GM13976 (cell line): ENCODE measurements around the gene ENC1.

Experiments
- DNase-seq: peaks from one replicate; pipeline ENCODE4 v3.0.0; 2012; ENCODE audit warnings: low spot score
- in situ Hi-C: fragments of 300-500 bp; cut with MboI; formaldehyde crosslinking; loops from one replicate; pipeline ENCODE4 v1.12.0; 2022; ENCODE audit warnings: low sequenced_read_pairs, mixed read lengths, inconsistent platforms; ENCODE audit not compliant: unreplicated experiment
- TF ChIP-seq, protein P1 (sequence below): IDR thresholded peaks from 2 replicates; pipeline ENCODE4 v1.5.1; 2012; ENCODE audit warnings: borderline replicate concordance, mild to moderate bottlenecking; ENCODE audit not compliant: insufficient read depth; ENCODE audit errors: extremely low read depth, missing control alignments, control extremely low read depth

Gene ENC1

DNA sequence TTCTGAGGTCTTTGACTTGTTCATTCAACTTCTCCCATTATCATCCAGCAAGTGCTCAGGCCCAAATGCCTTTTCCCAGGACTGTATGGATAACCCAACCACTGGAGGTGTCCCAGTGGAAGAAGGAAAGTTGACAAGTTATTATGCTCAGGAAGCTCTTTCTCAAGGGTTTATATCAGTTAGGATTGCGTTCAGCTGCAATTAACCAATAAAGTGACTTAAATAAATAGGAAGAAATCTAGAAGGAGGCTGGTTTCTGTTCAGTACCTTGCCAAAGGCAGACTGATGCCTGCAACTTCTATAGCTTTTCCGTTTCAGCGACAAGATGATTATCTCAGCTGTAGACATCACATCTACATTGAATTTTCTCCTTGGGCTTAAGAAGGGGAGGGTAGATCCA lies 52.1 kb downstream of the ENC1 start:
- DNase-seq: no peak
- in situ Hi-C loops: no loop called here
- TF ChIP-seq, protein P1, sequence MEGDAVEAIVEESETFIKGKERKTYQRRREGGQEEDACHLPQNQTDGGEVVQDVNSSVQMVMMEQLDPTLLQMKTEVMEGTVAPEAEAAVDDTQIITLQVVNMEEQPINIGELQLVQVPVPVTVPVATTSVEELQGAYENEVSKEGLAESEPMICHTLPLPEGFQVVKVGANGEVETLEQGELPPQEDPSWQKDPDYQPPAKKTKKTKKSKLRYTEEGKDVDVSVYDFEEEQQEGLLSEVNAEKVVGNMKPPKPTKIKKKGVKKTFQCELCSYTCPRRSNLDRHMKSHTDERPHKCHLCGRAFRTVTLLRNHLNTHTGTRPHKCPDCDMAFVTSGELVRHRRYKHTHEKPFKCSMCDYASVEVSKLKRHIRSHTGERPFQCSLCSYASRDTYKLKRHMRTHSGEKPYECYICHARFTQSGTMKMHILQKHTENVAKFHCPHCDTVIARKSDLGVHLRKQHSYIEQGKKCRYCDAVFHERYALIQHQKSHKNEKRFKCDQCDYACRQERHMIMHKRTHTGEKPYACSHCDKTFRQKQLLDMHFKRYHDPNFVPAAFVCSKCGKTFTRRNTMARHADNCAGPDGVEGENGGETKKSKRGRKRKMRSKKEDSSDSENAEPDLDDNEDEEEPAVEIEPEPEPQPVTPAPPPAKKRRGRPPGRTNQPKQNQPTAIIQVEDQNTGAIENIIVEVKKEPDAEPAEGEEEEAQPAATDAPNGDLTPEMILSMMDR: no peak

DNA sequence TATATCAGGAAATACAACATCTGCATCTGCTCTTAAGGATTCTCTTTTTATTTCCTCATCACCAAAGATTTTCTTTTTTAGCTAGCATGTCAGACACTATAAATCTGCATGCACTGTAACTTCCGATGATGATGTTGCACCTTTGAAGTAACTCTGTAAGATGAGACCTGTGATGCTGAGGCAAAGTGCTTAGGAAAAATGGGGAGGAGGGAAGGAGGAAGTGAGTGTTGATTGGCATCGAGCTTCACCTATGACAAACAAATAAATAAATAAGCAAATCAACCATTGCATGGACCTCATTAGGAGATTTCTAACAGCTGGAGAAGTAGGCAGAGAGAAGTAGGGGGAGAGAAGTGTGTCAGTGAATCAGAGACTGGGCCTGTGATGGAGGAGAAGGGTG lies 52.6 kb downstream of the ENC1 start:
- TF ChIP-seq, protein P1: no peak
- in situ Hi-C loops: no loop called here
- no peak for DNase-seq

GRCh38 chr5:74587300-74587699 lies 53.2 kb downstream of the ENC1 start:
- TF ChIP-seq, protein P1: no peak
- in situ Hi-C loops: no loop called here
- DNase-seq: no peak

DNA sequence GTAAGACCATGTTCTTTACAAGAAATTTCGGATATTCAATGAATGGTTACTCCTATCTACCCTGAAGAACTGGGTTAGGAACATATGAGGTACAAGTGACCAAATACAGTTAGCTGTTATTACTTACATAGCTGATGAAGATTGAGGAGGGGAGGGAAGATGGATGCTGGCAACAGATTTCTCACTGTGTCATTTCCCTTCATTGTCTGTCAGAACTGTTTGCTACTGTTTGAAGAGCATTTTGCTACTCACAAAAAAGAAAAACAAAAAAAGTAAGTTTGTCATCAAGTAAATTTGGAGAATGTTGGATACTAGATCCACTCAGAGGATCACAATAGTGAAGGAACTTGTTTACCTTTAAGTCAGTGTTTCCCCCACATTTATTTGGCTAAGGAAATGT lies 53.7 kb downstream of the ENC1 start:
- in situ Hi-C loops: no loop called here
- TF ChIP-seq, protein P1: no peak
- no peak for DNase-seq

DNA sequence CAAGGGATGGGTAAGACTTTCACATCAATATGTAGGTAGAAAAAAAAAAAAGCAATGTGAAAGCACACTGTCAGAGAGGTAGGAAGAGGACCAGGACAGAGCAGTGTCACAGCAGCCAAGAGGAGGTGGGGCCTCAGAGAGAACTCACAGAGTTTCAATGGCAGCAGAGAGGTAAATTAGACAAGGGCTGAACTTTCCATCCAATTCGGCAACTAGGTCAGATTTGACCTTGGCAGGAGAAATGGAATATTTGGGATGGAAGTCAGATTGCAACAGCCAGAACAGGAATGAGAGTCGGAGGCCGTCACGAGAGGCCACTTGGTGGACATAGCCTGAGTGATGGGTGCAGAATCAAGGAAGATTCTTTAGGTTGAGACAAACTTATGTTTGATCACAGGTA lies 57.7 kb downstream of the ENC1 start:
- DNase-seq: no peak
- in situ Hi-C loops: no loop called here
- TF ChIP-seq, protein P1: no peak

DNA sequence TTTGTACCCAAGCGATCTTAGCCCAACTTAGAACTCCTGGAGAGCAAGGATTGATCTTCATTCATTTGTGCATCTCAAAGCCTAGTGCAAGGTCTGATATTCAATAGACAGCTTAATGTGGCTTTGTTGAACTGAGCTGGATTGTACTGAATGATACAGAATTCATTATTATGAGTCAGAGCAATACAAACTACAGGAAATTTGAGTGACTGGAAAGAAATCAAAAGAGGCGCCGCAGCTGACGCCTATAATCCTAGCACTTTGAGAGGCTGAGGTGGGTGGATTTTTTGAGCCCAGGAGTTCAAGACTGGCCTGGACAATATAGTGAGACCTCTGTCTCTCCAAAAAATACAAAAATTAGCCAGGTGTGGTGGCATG lies 58.6 kb downstream of the ENC1 start:
- in situ Hi-C loops: no loop called here
- DNase-seq: no peak
- TF ChIP-seq, protein P1: no peak

DNA sequence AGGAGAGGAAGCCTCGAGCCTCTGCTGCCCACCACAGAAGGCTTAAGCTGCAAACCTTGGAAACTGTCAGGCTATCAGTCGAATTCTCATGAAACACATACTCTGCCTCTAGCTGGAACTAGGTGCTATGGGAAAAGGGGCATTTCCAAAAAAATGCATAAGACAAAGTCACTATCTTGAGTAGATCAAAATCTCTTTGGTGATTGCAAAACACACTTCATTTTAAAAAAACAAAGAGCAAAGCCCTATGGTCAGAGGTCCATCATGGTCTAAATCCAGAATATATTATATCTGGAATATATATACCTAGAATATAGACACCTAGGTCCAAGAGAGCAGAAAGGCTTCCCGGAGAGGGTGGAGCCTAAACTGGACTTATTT lies 59.8 kb downstream of the ENC1 start:
- in situ Hi-C loops: no loop called here
- TF ChIP-seq, protein P1: no peak
- no peak for DNase-seq
